CD14-positive monocyte (primary cell): ENCODE results near the gene RTL10. TPM values are rescaled to one million over a fixed set of nuclear protein-coding genes. Genes with fewer than 3 reads are reported as not detected.

ENCODE experiments used
- DNase-seq, 3 donors: peaks; one replicate each; pipeline ENCODE4 v3.0.0-alpha.2; 2011 to 2022
- H2AFZ ChIP-seq: 2 replicates; pipeline ENCODE4 v1.6.0; 2012; ENCODE audit warnings: mild to moderate bottlenecking, low read depth, low read length, inconsistent platforms; ENCODE audit not compliant: insufficient read depth, poor library complexity, severe bottlenecking
- H3K27ac ChIP-seq, 2 donors: 1 replicate in 1 of 2; 2 replicates in 1 of 2; pipeline ENCODE4 v1.5.1; 2012 to 2013; ENCODE audit warnings: low read length in 2 of 2, control low read depth in 1 of 2, inconsistent platforms in 1 of 2, low read depth in 1 of 2, mild to moderate bottlenecking in 1 of 2
- H3K27me3 ChIP-seq, 2 donors: one replicate each; pipeline versions ENCODE4 v1.6.0 to v1.6.1; 2011 to 2013; ENCODE audit warnings: low read length in 2 of 2; ENCODE audit not compliant: control insufficient read depth in 2 of 2, insufficient read depth in 2 of 2
- H3K36me3 ChIP-seq, 2 donors: replicated peaks in 1 of 2; 1 replicate in 1 of 2; 2 replicates in 1 of 2; pipeline versions ENCODE4 v1.5.1 to v1.6.1; 2012 to 2013; ENCODE audit warnings: low read length in 2 of 2, control low read depth in 1 of 2, inconsistent platforms in 1 of 2, mild to moderate bottlenecking in 1 of 2; ENCODE audit not compliant: insufficient read depth in 2 of 2, control insufficient read depth in 1 of 2
- H3K4me1 ChIP-seq, 2 donors: 1 replicate in 1 of 2; 2 replicates in 1 of 2; pipeline versions ENCODE4 v1.5.1 to v1.6.1; 2012 to 2013; ENCODE audit warnings: low read length in 2 of 2, control low read depth in 1 of 2, inconsistent platforms in 1 of 2, mild to moderate bottlenecking in 1 of 2, moderate library complexity in 1 of 2; ENCODE audit not compliant: insufficient read depth in 2 of 2, control insufficient read depth in 1 of 2
- H3K4me2 ChIP-seq: replicated peaks from 2 replicates; pipeline ENCODE3; 2012; ENCODE audit warnings: low read length, moderate library complexity, mild to moderate bottlenecking; ENCODE audit not compliant: poor library complexity, severe bottlenecking; ENCODE audit errors: extremely low read depth
- H3K4me3 ChIP-seq, 3 experiments: fragments of 200-600 bp in 1 of 3; sonication (generic) in 1 of 3; replicated peaks in 1 of 3; 1 replicate in 2 of 3; 2 replicates in 1 of 3; pipeline ENCODE4 v1.5.1; 2011 to 2013; ENCODE audit warnings: low read length in 3 of 3, mild to moderate bottlenecking in 3 of 3, control low read depth in 2 of 3, low read depth in 2 of 3, inconsistent platforms in 1 of 3, moderate library complexity in 1 of 3
- H3K79me2 ChIP-seq: 2 replicates; pipeline ENCODE4 v1.6.0; 2012; ENCODE audit warnings: mild to moderate bottlenecking, control low read depth, inconsistent platforms, low read length, moderate library complexity; ENCODE audit not compliant: insufficient read depth
- H3K9ac ChIP-seq: 2 replicates; pipeline ENCODE4 v1.6.0; 2017; ENCODE audit warnings: low read length, mild to moderate bottlenecking; ENCODE audit not compliant: insufficient read depth, poor library complexity, severe bottlenecking
- H3K9me3 ChIP-seq, 2 donors: replicated peaks in 1 of 2; 1 replicate in 1 of 2; 2 replicates in 1 of 2; pipeline versions ENCODE4 v1.5.1 to v1.6.1; 2012 to 2013; ENCODE audit warnings: low read length in 2 of 2, control low read depth in 1 of 2; ENCODE audit not compliant: control insufficient read depth in 1 of 2, insufficient read depth in 1 of 2
- H4K20me1 ChIP-seq: 2 replicates; pipeline ENCODE4 v1.6.0; 2012; ENCODE audit warnings: mild to moderate bottlenecking, low read length, control low read depth, moderate library complexity; ENCODE audit not compliant: insufficient read depth
- H3K27ac Mint-ChIP-seq, 7 donors: one replicate each; pipeline ENCODE4 v1.8.0; 2020; ENCODE audit warnings: mild to moderate bottlenecking in 7 of 7, mixed read lengths in 7 of 7, moderate library complexity in 6 of 7, inconsistent platforms in 2 of 7
- H3K27me3 Mint-ChIP-seq, 3 donors: one replicate each; pipeline ENCODE4 v1.8.0; 2021 to 2022; ENCODE audit warnings: low read depth in 3 of 3, mild to moderate bottlenecking in 3 of 3, mixed read lengths in 3 of 3, moderate library complexity in 3 of 3, inconsistent platforms in 1 of 3
- H3K36me3 Mint-ChIP-seq, 2 donors: one replicate each; pipeline ENCODE4 v1.8.0; 2020; ENCODE audit warnings: mixed read lengths in 2 of 2, inconsistent platforms in 1 of 2, mild to moderate bottlenecking in 1 of 2
- H3K4me1 Mint-ChIP-seq: one replicate; pipeline ENCODE4 v1.8.0; 2020; ENCODE audit warnings: mild to moderate bottlenecking, mixed read lengths
- H3K4me3 Mint-ChIP-seq, 2 donors: one replicate each; pipeline ENCODE4 v1.8.0; 2020; ENCODE audit warnings: mild to moderate bottlenecking in 2 of 2, mixed read lengths in 2 of 2, moderate library complexity in 1 of 2
- H3K9me3 Mint-ChIP-seq, 7 donors: one replicate each; pipeline ENCODE4 v1.8.0; 2020 to 2022; ENCODE audit warnings: mixed read lengths in 7 of 7, mild to moderate bottlenecking in 6 of 7, moderate library complexity in 6 of 7, inconsistent platforms in 2 of 7
- WGBS: methylation state at CpG from one replicate; pipeline ENCODE4 v1.1.5; 2013; ENCODE audit warnings: missing lambda C conversion rate; ENCODE audit not compliant: insufficient coverage; 5-methylcytosine and 5-hydroxymethylcytosine counted together
- intact Hi-C, 2 donors: fragments of 100-400 bp; cut with micrococcal nuclease; formaldehyde crosslinking; loops; one replicate each; pipeline versions ENCODE4 v1.15.0 to v1.15.1; 2023
- polyA plus RNA-seq, 3 donors: library from polyadenylated mRNA; depleted of rRNA in 1 of 3; unstranded in 2 of 3; stranded (reverse) in 1 of 3; fragments of 300-500 nt in 2 of 3; fragments of >200 nt in 1 of 3; fragmentation: Illumina TruSeq in 2 of 3; gene quantifications; 1 replicate in 2 of 3; 2 replicates in 1 of 3; pipeline ENCODE4 v1.2.3, GENCODE V29; 2012 to 2021
- TF ChIP-seq, protein P1 (sequence below): fragments of 200-600 bp; IDR thresholded peaks from one replicate; pipeline ENCODE4 v1.8.0; 2022; ENCODE audit warnings: antibody characterized with exemption, mild to moderate bottlenecking

The RTL10 gene
- polyA plus RNA-seq, 3 donors, result 1.4 to 6.5 (median 1.5) TPM

DNA sequence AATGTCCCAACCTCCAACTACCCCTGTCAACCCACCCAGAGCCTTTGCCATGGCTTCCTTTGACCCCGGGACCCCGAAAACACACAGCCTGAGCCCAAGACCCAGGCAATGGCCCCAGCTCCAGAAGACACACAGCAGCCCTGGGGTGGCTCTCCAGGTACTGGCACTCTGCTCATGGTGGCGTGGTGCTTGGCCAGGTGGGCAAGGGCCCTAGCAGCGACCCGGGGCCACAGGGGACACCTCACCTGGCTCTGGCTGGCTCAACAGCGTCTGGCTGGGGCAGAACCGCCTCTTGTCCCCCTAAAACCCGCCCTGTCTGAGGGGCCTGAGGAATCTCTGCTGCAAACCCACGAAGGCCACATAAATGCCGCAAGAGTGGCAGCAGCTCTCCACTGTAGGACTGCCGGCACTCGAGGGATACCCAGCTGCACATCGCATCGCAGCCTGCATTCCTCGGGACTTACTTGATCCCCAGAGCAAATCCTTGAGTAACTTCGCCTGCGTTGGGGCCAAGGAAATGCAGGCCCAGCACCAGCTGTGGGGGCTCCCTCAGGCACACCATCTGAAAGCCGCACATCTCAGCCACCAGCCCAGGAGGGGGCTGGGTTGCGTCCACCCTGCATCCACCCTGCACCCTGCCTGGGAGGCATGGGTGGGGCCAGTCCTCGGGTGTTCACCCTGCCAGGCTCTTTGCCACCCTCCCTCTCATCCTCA is 23.1 kb upstream of the RTL10 start:
- DNase-seq, result no peak

DNA sequence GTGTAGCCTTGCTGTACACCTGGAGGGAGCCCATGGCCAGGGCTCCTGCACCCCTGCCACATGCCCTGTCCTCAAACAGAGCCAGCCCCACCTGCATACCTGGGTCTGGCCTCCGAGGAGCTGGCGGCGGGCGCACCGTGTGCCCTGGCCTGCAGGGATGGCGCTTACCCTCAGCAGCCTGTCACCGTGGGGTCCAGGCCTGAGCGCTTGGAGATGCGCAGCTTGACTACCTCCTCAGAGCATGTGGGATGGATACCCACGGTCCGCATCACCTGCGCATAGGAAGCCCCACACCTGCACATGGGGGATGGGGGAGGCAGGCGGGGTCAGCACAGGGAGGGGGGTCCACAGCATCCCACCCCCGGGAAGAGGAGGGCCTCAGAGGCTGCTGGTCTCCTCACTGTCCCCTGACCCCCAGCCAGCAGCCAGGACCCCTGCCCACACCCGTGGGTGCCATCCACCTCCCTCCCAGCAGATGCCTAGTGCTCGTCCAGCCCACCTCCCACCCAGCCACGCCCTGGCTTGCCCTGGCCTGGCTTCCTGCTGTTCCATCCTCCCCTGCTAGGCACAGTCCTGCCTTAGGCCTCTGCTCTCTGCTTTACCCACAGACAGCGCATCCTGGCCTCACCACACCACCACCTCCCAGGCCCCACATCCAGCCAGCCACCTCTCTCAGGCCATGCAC is 22.4 kb upstream of the RTL10 start:
- no peaks in the 10 kb centered on the region for H3K9me3 Mint-ChIP-seq
- peak overlapping the region in 1 of 7 donors; percentile 71 for H3K27ac Mint-ChIP-seq
- Histone ChIP-seq H3K4me2 (no peak overlapping the region), H3K4me3 (no peak overlapping the region), H3K9ac (no peak overlapping the region), H3K4me1 (no peaks in the 10 kb centered on the region), H3K27ac (no peak overlapping the region), H4K20me1 (no peaks in the 10 kb centered on the region), H3K36me3 (peaks cover 27 to 66% of the 10 kb centered on the region in 2 donors), H2AFZ (no peak overlapping the region), H3K27me3 (no peaks in the 10 kb centered on the region), H3K79me2 (no peaks in the 10 kb centered on the region), H3K9me3 (no peaks in the 10 kb centered on the region)
- DNase-seq, result no peak
- H3K4me1 Mint-ChIP-seq, result no peaks in the 10 kb centered on the region
- TF ChIP-seq, protein P1, sequence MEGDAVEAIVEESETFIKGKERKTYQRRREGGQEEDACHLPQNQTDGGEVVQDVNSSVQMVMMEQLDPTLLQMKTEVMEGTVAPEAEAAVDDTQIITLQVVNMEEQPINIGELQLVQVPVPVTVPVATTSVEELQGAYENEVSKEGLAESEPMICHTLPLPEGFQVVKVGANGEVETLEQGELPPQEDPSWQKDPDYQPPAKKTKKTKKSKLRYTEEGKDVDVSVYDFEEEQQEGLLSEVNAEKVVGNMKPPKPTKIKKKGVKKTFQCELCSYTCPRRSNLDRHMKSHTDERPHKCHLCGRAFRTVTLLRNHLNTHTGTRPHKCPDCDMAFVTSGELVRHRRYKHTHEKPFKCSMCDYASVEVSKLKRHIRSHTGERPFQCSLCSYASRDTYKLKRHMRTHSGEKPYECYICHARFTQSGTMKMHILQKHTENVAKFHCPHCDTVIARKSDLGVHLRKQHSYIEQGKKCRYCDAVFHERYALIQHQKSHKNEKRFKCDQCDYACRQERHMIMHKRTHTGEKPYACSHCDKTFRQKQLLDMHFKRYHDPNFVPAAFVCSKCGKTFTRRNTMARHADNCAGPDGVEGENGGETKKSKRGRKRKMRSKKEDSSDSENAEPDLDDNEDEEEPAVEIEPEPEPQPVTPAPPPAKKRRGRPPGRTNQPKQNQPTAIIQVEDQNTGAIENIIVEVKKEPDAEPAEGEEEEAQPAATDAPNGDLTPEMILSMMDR, result no peak
- WGBS, result 100% methylated on average over 11 of the region's 18 CpGs
- intact Hi-C loops, result no loop called here
- H3K36me3 Mint-ChIP-seq, result peaks cover 11 to 52% of the 10 kb centered on the region in 2 donors
- H3K27me3 Mint-ChIP-seq, result no peaks in the 10 kb centered on the region
- H3K4me3 Mint-ChIP-seq, result no peak overlapping the region

More for the DNA sequence above, 23.1 kb upstream of the RTL10 start:
- Histone ChIP-seq H3K4me1 (no peaks in the 10 kb centered on the region), H3K27ac (no peak overlapping the region), H3K9me3 (no peaks in the 10 kb centered on the region), H3K9ac (no peak overlapping the region), H2AFZ (no peak overlapping the region), H4K20me1 (no peaks in the 10 kb centered on the region), H3K79me2 (no peaks in the 10 kb centered on the region), H3K4me2 (no peak overlapping the region), H3K4me3 (no peak overlapping the region), H3K36me3 (peaks cover 31 to 72% of the 10 kb centered on the region in 2 donors), H3K27me3 (no peaks in the 10 kb centered on the region)
- H3K4me1 Mint-ChIP-seq, result no peaks in the 10 kb centered on the region
- 97% methylated on average over 20 of the region's 20 CpGs for WGBS
- TF ChIP-seq, protein P1, result no peak
- H3K36me3 Mint-ChIP-seq, result peaks cover 16 to 55% of the 10 kb centered on the region in 2 donors
- peak overlapping the region in 2 of 7 donors; percentile 41 to 71 for H3K27ac Mint-ChIP-seq
- no peaks in the 10 kb centered on the region for H3K9me3 Mint-ChIP-seq
- H3K4me3 Mint-ChIP-seq, result no peak overlapping the region
- intact Hi-C loops, result no loop called here
- no peaks in the 10 kb centered on the region for H3K27me3 Mint-ChIP-seq
